ENCODE data around the gene OR10A5. TPM values are rescaled to one million over a fixed set of nuclear protein-coding genes. Genes with fewer than 3 reads are reported as not detected.
"Not testable (repeated sequence)": the region's sequence is repeated elsewhere in the genome, so short reads cannot be mapped to it uniquely, and the experiment has no call there.

The OR10A5 gene
- total and polyA plus RNA-seq, 9 of the 15 experiments (the other 6 are each of a cell fraction or from before 2014, with no cell fraction given) = 0.14 TPM; not detected in 8

DNA sequence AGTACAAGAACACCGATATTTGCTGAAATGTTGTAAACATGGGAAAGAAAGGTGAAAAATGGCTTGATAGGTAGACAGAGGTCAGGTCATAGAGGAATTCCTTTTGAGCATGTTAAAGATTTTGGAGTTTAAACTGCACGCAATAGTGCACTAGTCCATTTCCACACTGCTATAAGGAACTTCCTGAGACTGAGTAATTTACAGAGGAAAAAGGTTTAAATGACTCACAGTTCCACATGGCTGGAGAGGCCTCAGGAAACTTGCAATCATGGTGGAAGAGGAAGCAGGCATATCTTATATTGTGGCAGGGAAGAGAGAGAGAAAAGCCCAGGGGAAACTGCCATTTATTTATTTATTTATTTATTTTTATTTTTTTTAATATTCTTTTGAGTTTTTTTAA is 5.0 kb downstream of the OR10A5 start:
- ATAC-seq (no peak), DNase-seq (ENCODE audit: extremely low read depth in 1 of 4, low spot score in 3 of 4) (no peak), FAIRE-seq (no peak)
- no peak overlapping the region for H3K9ac ChIP-seq (ENCODE audit: insufficient read depth in 1 of 2, low read depth in 2 of 2, low read length in 2 of 2)
- H3K36me3 ChIP-seq (ENCODE audit: control insufficient read depth, insufficient read depth, low read length) = no peaks in the 10 kb centered on the region
- in situ Hi-C loops (cut with MboI) = no loop called here
- H3K27me3 ChIP-seq (ENCODE audit: control insufficient read depth in 2 of 2, insufficient read depth in 2 of 2, low read length in 2 of 2) = no peaks in the 10 kb centered on the region
- ChIA-PET CTCF (ENCODE audit: low intra/inter-chr PET ratio) (no interaction called here), POLR2A (no interaction called here)
- no peak overlapping the region for H2AFZ ChIP-seq (ENCODE audit: low read depth, low read length)
- H3K4me1 ChIP-seq (replicated peaks in 1 of 2; ENCODE audit: control insufficient read depth in 2 of 2, insufficient read depth in 2 of 2, low read length in 2 of 2) = no peaks in the 10 kb centered on the region
- BruUV-seq (replicated peaks) = no TSS peak
- no peaks in the 10 kb centered on the region for H4K20me1 ChIP-seq (replicated peaks; ENCODE audit: control insufficient read depth, insufficient read depth, low read length)
- H3K27ac ChIP-seq (ENCODE audit: extremely low read depth, low read depth, low read length) = no peak overlapping the region
- intact Hi-C loops (cut with micrococcal nuclease) = no loop called here
- no peaks in the 10 kb centered on the region for H3K9me3 ChIP-seq (replicated peaks; ENCODE audit: control insufficient read depth, insufficient read depth, low read depth, low read length)
- H3K4me2 ChIP-seq (ENCODE audit: insufficient read depth, low read length) = no peak overlapping the region
- no peak for TF ChIP-seq PHF21A (IDR thresholded peaks at IDR 0.05; ENCODE audit: borderline replicate concordance, low read depth)
- no peak for TF ChIP-seq CC2D1A (IDR thresholded peaks at IDR 0.05)
- TF ChIP-seq, protein P1, sequence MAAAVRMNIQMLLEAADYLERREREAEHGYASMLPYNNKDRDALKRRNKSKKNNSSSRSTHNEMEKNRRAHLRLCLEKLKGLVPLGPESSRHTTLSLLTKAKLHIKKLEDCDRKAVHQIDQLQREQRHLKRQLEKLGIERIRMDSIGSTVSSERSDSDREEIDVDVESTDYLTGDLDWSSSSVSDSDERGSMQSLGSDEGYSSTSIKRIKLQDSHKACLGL (CRISPR knock-in tag; IDR thresholded peaks at IDR 0.05; ENCODE audit: borderline replicate concordance, poor library complexity, severe bottlenecking) = no peak
- no peak for TF ChIP-seq HMG20A (CRISPR knock-in tag; conservative IDR thresholded peaks at IDR 0.05)
- no peak for TF ChIP-seq MAFK (IDR thresholded peaks at IDR 0.05; ENCODE audit: low read length)
- no peak overlapping the region for H3K4me3 ChIP-seq
- 16% methylated on average over 2 of the region's 2 CpGs for WGBS (ENCODE audit: insufficient coverage, low coverage, missing lambda C conversion rate)
- H3K79me2 ChIP-seq (ENCODE audit: control insufficient read depth, insufficient read depth, low read length) = no peaks in the 10 kb centered on the region
- no peaks in the 10 kb centered on the region for H3K9me1 ChIP-seq (ENCODE audit: control insufficient read depth, insufficient read depth, low read length)

DNA sequence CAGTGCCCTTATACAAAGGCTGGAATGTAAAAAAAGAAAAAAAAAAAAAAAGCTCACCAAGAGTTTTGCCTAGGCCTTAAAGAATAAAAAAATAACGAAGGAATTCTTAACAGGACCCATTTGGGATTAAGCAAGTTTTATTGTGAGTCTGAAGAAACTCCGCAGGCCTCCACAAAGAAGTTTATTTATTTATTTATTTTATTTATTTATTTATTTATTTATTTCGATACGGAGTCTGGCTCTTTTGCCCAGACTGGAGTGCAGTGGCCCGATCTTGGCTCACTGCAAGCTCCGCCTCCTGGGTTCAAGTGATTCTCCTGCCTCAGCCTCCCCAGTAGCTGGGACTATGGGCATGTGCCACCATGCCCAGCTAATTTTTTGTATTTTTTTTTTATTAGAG is 9.3 kb downstream of the OR10A5 start:
- H3K4me2 ChIP-seq (ENCODE audit: insufficient read depth, low read length); H4K20me1 ChIP-seq (replicated peaks; ENCODE audit: control insufficient read depth, insufficient read depth, low read length); H3K9ac ChIP-seq (ENCODE audit: insufficient read depth in 1 of 2, low read depth in 2 of 2, low read length in 2 of 2); H3K4me1 ChIP-seq (replicated peaks in 1 of 2; ENCODE audit: control insufficient read depth in 2 of 2, insufficient read depth in 2 of 2, low read length in 2 of 2); H3K4me3 ChIP-seq; BruUV-seq (replicated peaks); H3K36me3 ChIP-seq (ENCODE audit: control insufficient read depth, insufficient read depth, low read length); H3K27me3 ChIP-seq (ENCODE audit: control insufficient read depth in 2 of 2, insufficient read depth in 2 of 2, low read length in 2 of 2); FAIRE-seq; intact Hi-C loops (cut with micrococcal nuclease); H3K27ac ChIP-seq (ENCODE audit: extremely low read depth, low read depth, low read length); in situ Hi-C loops (cut with MboI); POLR2A ChIA-PET; CTCF ChIA-PET (ENCODE audit: low intra/inter-chr PET ratio); H2AFZ ChIP-seq (ENCODE audit: low read depth, low read length); DNase-seq (ENCODE audit: extremely low read depth in 1 of 4, low spot score in 3 of 4); ATAC-seq; H3K79me2 ChIP-seq (ENCODE audit: control insufficient read depth, insufficient read depth, low read length); H3K9me1 ChIP-seq (ENCODE audit: control insufficient read depth, insufficient read depth, low read length); H3K9me3 ChIP-seq (replicated peaks; ENCODE audit: control insufficient read depth, insufficient read depth, low read depth, low read length): not testable (repeated sequence)
- WGBS (ENCODE audit: insufficient coverage, low coverage, missing lambda C conversion rate) = 35% methylated on average over 5 of the region's 6 CpGs

All from K562 (cell line).